Endodermal cell (in vitro differentiated cells): ENCODE data around the gene LHX3. TPM values are rescaled to one million over a fixed set of nuclear protein-coding genes. Genes with fewer than 3 reads are reported as not detected.

Experiments used
- DNase-seq: peaks from one replicate; pipeline ENCODE4 v3.0.0-alpha.2; 2017
- H3K27ac ChIP-seq: 2 replicates; pipeline ENCODE4 v1.5.1; 2013; ENCODE audit warnings: mild to moderate bottlenecking, low read depth, low read length, moderate library complexity
- H3K27me3 ChIP-seq: 2 replicates; pipeline ENCODE4 v1.6.1; 2013; ENCODE audit warnings: mild to moderate bottlenecking, low read length, moderate library complexity; ENCODE audit not compliant: insufficient read depth, control insufficient read depth, poor library complexity, severe bottlenecking
- H3K36me3 ChIP-seq: 2 replicates; pipeline ENCODE4 v1.7.0; 2013; ENCODE audit warnings: mild to moderate bottlenecking, low read length, moderate library complexity; ENCODE audit not compliant: control insufficient read depth, insufficient read depth
- H3K4me1 ChIP-seq: one replicate; pipeline ENCODE4 v1.7.0; 2013; ENCODE audit warnings: low read length; ENCODE audit not compliant: control insufficient read depth, insufficient read depth
- H3K4me3 ChIP-seq: 2 replicates; pipeline ENCODE4 v1.5.1; 2013; ENCODE audit warnings: mild to moderate bottlenecking, low read length, moderate library complexity
- H3K9ac ChIP-seq: 2 replicates; pipeline ENCODE4 v1.6.1; 2013; ENCODE audit warnings: mild to moderate bottlenecking, low read length, moderate library complexity; ENCODE audit not compliant: poor library complexity, severe bottlenecking; ENCODE audit errors: extremely low read depth
- H3K9me3 ChIP-seq: 2 replicates; pipeline ENCODE4 v1.6.1; 2013; ENCODE audit warnings: mild to moderate bottlenecking, low read length, moderate library complexity; ENCODE audit not compliant: control insufficient read depth
- H3K27ac Mint-ChIP-seq: 2 replicates; pipeline ENCODE4 v1.8.0; 2020; ENCODE audit warnings: mixed read lengths
- H3K27me3 Mint-ChIP-seq: 2 replicates; pipeline ENCODE4 v1.8.0; 2021; ENCODE audit warnings: mild to moderate bottlenecking, mixed read lengths; ENCODE audit not compliant: insufficient read depth
- H3K36me3 Mint-ChIP-seq: 2 replicates; pipeline ENCODE4 v1.8.0; 2020; ENCODE audit warnings: low read depth, mixed read lengths
- H3K4me1 Mint-ChIP-seq: 2 replicates; pipeline ENCODE4 v1.8.0; 2020; ENCODE audit warnings: mixed read lengths
- H3K4me3 Mint-ChIP-seq: 2 replicates; pipeline ENCODE4 v1.8.0; 2020; ENCODE audit warnings: mild to moderate bottlenecking, moderate library complexity, mixed read lengths
- H3K9me3 Mint-ChIP-seq: 2 replicates; pipeline ENCODE4 v1.8.0; 2020; ENCODE audit warnings: mild to moderate bottlenecking, mixed read lengths
- CTCF ChIP-seq: fragments of 200-600 bp; sonication (generic); conservative IDR thresholded peaks from 2 replicates; pipeline ENCODE4 v1.5.0; 2021; ENCODE audit warnings: antibody characterized with exemption, mild to moderate bottlenecking
- WGBS, 2 experiments: methylation state at CpG; one replicate each; pipeline versions ENCODE4 v1.1.5 to v1.1.7; 2013; ENCODE audit warnings: missing lambda C conversion rate in 2 of 2, mixed read lengths in 1 of 2; ENCODE audit not compliant: insufficient coverage in 1 of 2, insufficient read length in 1 of 2; 5-methylcytosine and 5-hydroxymethylcytosine counted together
- total RNA-seq, 2 donors: library from RNA; stranded (reverse); fragmentation: NEBNext Ultra II Directional in 1 of 2; extraction: Animal tissue kit (Norgen Biotek cat#: 25700) in 1 of 2; gene quantifications; 2 replicates in 1 of 2; 3 replicates in 1 of 2; pipeline ENCODE4 v1.2.1, GENCODE V29; 2021

Gene LHX3
- total RNA-seq, 2 donors from 2014 or later: not detected

- H3K36me3 ChIP-seq: no peaks in the 10 kb centered on the region
- H3K4me1 Mint-ChIP-seq: peaks cover 12% of the 10 kb centered on the region
- H3K9ac ChIP-seq: no peak overlapping the region
- WGBS, 2 experiments: 94 to 98% methylated on average over 14 to 20 of the region's 20 CpGs
- no peak for DNase-seq
- no peak overlapping the region for H3K4me3 ChIP-seq
- H3K4me3 Mint-ChIP-seq: no peak overlapping the region
- no peak for TF ChIP-seq CTCF
- H3K9me3 ChIP-seq: no peaks in the 10 kb centered on the region
- no peaks in the 10 kb centered on the region for H3K9me3 Mint-ChIP-seq
- no peaks in the 10 kb centered on the region for H3K27me3 ChIP-seq
- no peak overlapping the region for H3K27ac Mint-ChIP-seq
- peaks cover 4% of the 10 kb centered on the region for H3K36me3 Mint-ChIP-seq
- no peak overlapping the region for H3K27ac ChIP-seq
- peaks cover 7% of the 10 kb centered on the region for H3K4me1 ChIP-seq
- H3K27me3 Mint-ChIP-seq: peaks cover 1% of the 10 kb centered on the region
Measured at GRCh38 chr9:136240941-136241340, 36.0 kb upstream of the LHX3 start.

GRCh38 chr9:136239983-136240330 lies 35.0 kb upstream of the LHX3 start:
- no peak overlapping the region for H3K27ac Mint-ChIP-seq

GRCh38 chr9:136239135-136239982 lies 34.4 kb upstream of the LHX3 start:
- no peak overlapping the region for H3K4me3 Mint-ChIP-seq

More at GRCh38 chr9:136239983-136240330, 35.0 kb upstream of the LHX3 start:
- H3K27me3 ChIP-seq: no peaks in the 10 kb centered on the region
- Mint-ChIP-seq H3K27me3 (no peaks in the 10 kb centered on the region), H3K9me3 (no peaks in the 10 kb centered on the region), H3K4me3 (no peak overlapping the region), H3K4me1 (peaks cover 10% of the 10 kb centered on the region), H3K36me3 (peaks cover 13% of the 10 kb centered on the region)
- TF ChIP-seq CTCF: no peak
- H3K9me3 ChIP-seq: no peaks in the 10 kb centered on the region
- no peak overlapping the region for H3K4me3 ChIP-seq
- no peak overlapping the region for H3K27ac ChIP-seq
- no peak overlapping the region for H3K9ac ChIP-seq
- no peaks in the 10 kb centered on the region for H3K36me3 ChIP-seq
- 98 to 100% methylated on average over 1 to 2 of the region's 2 CpGs for WGBS, 2 experiments
- peaks cover 7% of the 10 kb centered on the region for H3K4me1 ChIP-seq
- DNase-seq: no peak

More at GRCh38 chr9:136239135-136239982, 34.4 kb upstream of the LHX3 start:
- Histone ChIP-seq H3K9ac (no peak overlapping the region), H3K27me3 (no peaks in the 10 kb centered on the region), H3K27ac (peak overlapping the region; percentile 41), H3K4me1 (peaks cover 4% of the 10 kb centered on the region), H3K4me3 (no peak overlapping the region), H3K9me3 (no peaks in the 10 kb centered on the region), H3K36me3 (no peaks in the 10 kb centered on the region)
- H3K27ac Mint-ChIP-seq: no peak overlapping the region
- H3K36me3 Mint-ChIP-seq: peaks cover 16% of the 10 kb centered on the region
- TF ChIP-seq CTCF: no peak
- 91 to 92% methylated on average over 19 to 25 of the region's 25 CpGs for WGBS, 2 experiments
- no peaks in the 10 kb centered on the region for H3K9me3 Mint-ChIP-seq
- no peak for DNase-seq
- H3K27me3 Mint-ChIP-seq: no peaks in the 10 kb centered on the region
- peaks cover 4% of the 10 kb centered on the region for H3K4me1 Mint-ChIP-seq
